Right atrium auricular region (tissue), 2 donors: ENCODE results near the gene CYYR1. TPM values are rescaled to one million over a fixed set of nuclear protein-coding genes. Genes with fewer than 3 reads are reported as not detected.

Experiments
- DNase-seq: peaks from one replicate; pipeline ENCODE4 v3.0.0-alpha.2; 2019; ENCODE audit warnings: low spot score
- H3K27ac ChIP-seq, 2 donors: fragments of 200-600 bp; sonication (generic); 1 replicate in 1 of 2; 2 replicates in 1 of 2; pipeline ENCODE4 v1.5.1; 2016 to 2019
- H3K27me3 ChIP-seq, 2 donors: fragments of 200-600 bp; sonication (generic); one replicate each; pipeline versions ENCODE4 v1.5.1 to v1.6.0; 2017 to 2019
- H3K36me3 ChIP-seq: fragments of 200-600 bp; sonication (generic); one replicate; pipeline ENCODE4 v1.5.1; 2016
- H3K4me1 ChIP-seq, 2 donors: fragments of 200-600 bp; sonication (generic); one replicate each; pipeline versions ENCODE4 v1.5.1 to v1.6.0; 2017 to 2019
- H3K4me3 ChIP-seq, 2 donors: fragments of 200-600 bp; sonication (generic); 1 replicate in 1 of 2; 2 replicates in 1 of 2; pipeline ENCODE4 v1.5.1; 2017 to 2019; ENCODE audit warnings: mild to moderate bottlenecking in 1 of 2, moderate library complexity in 1 of 2
- H3K9me3 ChIP-seq, 2 donors: fragments of 200-600 bp; sonication (generic); one replicate each; pipeline ENCODE4 v1.5.1; 2019
- total RNA-seq, 2 donors: library from RNA; depleted of rRNA; stranded (reverse); fragments of >200 nt; gene quantifications; one replicate each; pipeline ENCODE4 v1.1.0, GENCODE V29; 2016
- TF ChIP-seq, protein P1 (sequence below), 2 donors: fragments of 200-600 bp; sonication (generic); IDR thresholded peaks; one replicate each; pipeline ENCODE4 v1.5.1; 2019; ENCODE audit warnings: antibody characterized with exemption in 2 of 2

Gene CYYR1
- 10 to 100 TPM in 1 of 2 donors, 1 to 10 TPM in 1; 9.6 to 36.7 TPM for total RNA-seq

GRCh38 chr21:26572702-26573381 lies at the start of gene CYYR1:
CYYR1 (minus strand) TSS chr21:26573286; CDS start chr21:26572940, 346 bp downstream.
- Histone ChIP-seq H3K4me1 (peaks cover 0 to 8% of the 10 kb centered on the region in 2 donors), H3K36me3 (no peaks in the 10 kb centered on the region), H3K27ac (peak within 1 kb of the TSS; percentile 54 to 75), H3K4me3 (peak within 1 kb of the TSS; percentile 41 to 55), H3K9me3 (peaks cover 0 to 20% of the 10 kb centered on the region in 2 donors), H3K27me3 (peaks cover 0 to 4% of the 10 kb centered on the region in 2 donors)
- TF ChIP-seq, protein P1, sequence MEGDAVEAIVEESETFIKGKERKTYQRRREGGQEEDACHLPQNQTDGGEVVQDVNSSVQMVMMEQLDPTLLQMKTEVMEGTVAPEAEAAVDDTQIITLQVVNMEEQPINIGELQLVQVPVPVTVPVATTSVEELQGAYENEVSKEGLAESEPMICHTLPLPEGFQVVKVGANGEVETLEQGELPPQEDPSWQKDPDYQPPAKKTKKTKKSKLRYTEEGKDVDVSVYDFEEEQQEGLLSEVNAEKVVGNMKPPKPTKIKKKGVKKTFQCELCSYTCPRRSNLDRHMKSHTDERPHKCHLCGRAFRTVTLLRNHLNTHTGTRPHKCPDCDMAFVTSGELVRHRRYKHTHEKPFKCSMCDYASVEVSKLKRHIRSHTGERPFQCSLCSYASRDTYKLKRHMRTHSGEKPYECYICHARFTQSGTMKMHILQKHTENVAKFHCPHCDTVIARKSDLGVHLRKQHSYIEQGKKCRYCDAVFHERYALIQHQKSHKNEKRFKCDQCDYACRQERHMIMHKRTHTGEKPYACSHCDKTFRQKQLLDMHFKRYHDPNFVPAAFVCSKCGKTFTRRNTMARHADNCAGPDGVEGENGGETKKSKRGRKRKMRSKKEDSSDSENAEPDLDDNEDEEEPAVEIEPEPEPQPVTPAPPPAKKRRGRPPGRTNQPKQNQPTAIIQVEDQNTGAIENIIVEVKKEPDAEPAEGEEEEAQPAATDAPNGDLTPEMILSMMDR (IDR thresholded peaks at IDR 0.05), result no peak
- no peak for DNase-seq

- Histone ChIP-seq H3K27ac (no peak overlapping the region), H3K27me3 (no peaks in the 10 kb centered on the region), H3K4me1 (no peaks in the 10 kb centered on the region), H3K36me3 (no peaks in the 10 kb centered on the region), H3K4me3 (no peak overlapping the region), H3K9me3 (no peaks in the 10 kb centered on the region)
- no peak for DNase-seq
- TF ChIP-seq, protein P1 (IDR thresholded peaks at IDR 0.05), result no peak
Observed at GRCh38 chr21:26617176-26617575, 44.1 kb upstream of the CYYR1 start.

DNA sequence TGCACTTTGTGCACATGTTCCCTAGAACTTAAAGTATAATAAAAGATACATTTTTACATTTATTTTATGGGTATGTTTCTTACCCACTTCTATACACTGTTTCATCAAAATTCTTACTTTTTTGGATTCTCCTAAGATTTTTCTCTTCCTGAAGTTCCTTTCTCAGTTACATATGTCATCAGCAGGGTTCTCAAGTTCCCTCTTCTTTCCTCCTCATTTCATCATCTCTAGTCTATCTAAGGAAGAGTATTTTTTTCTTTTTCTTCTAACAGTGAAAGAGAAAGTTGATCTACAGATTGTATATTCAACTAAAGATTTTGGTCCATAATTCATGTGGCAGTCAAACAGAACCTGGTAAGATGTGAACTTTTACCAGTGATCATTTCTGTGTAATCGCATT lies 41.2 kb upstream of the CYYR1 start:
- Histone ChIP-seq H3K4me3 (no peak overlapping the region), H3K27me3 (no peaks in the 10 kb centered on the region), H3K27ac (no peak overlapping the region), H3K9me3 (peaks cover 0 to 5% of the 10 kb centered on the region in 2 donors), H3K36me3 (no peaks in the 10 kb centered on the region), H3K4me1 (no peaks in the 10 kb centered on the region)
- DNase-seq, result no peak
- TF ChIP-seq, protein P1 (IDR thresholded peaks at IDR 0.05), result no peak

DNA sequence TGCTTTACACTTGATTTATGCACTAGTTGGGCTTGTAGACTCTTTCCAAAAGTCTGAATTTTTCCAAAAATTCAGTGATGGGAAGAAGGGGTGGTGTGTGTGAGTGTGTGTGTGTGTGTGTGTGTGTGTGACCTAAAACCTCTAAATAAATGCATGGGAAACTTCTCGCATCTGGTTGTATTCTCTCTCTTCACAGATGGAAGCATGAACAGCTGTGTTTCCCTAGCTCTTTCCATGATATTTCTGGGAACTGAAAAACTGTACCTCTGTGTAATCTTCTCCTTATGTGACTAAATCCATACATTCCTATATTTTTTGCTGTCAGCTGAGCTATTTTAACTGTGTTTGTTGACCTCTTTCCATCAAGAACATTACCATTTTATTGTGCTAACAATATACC lies 26.2 kb upstream of the CYYR1 start:
- TF ChIP-seq, protein P1 (IDR thresholded peaks at IDR 0.05), result no peak
- H3K4me1 ChIP-seq, result no peaks in the 10 kb centered on the region
- H3K9me3 ChIP-seq, result no peaks in the 10 kb centered on the region
- DNase-seq, result no peak
- H3K27ac ChIP-seq, result no peak overlapping the region
- no peak overlapping the region for H3K4me3 ChIP-seq
- H3K27me3 ChIP-seq, result no peaks in the 10 kb centered on the region
- H3K36me3 ChIP-seq, result no peaks in the 10 kb centered on the region

- DNase-seq, result no peak
- no peaks in the 10 kb centered on the region for H3K4me1 ChIP-seq
- H3K27me3 ChIP-seq, result no peaks in the 10 kb centered on the region
- H3K27ac ChIP-seq, result no peak overlapping the region
- H3K9me3 ChIP-seq, result no peaks in the 10 kb centered on the region
- H3K4me3 ChIP-seq, result no peak overlapping the region
- TF ChIP-seq, protein P1 (IDR thresholded peaks at IDR 0.05), result no peak
- H3K36me3 ChIP-seq, result no peaks in the 10 kb centered on the region
Observed at GRCh38 chr21:26597981-26598380, 24.9 kb upstream of the CYYR1 start.

- no peak for DNase-seq
- Histone ChIP-seq H3K36me3 (no peaks in the 10 kb centered on the region), H3K9me3 (no peaks in the 10 kb centered on the region), H3K27me3 (no peaks in the 10 kb centered on the region), H3K4me1 (no peaks in the 10 kb centered on the region), H3K4me3 (no peak overlapping the region), H3K27ac (no peak overlapping the region)
- TF ChIP-seq, protein P1 (IDR thresholded peaks at IDR 0.05), result no peak
Observed at GRCh38 chr21:26597031-26597430, 23.9 kb upstream of the CYYR1 start.
